ENCODE measurements around the gene DIRAS1. TPM values are rescaled to one million over a fixed set of nuclear protein-coding genes. Genes with fewer than 3 reads are reported as not detected.

Gene DIRAS1
- total and polyA plus RNA-seq, 2 of the 4 experiments (the other 2 are of a cell fraction) = 1.4 to 10.3 TPM

DNA sequence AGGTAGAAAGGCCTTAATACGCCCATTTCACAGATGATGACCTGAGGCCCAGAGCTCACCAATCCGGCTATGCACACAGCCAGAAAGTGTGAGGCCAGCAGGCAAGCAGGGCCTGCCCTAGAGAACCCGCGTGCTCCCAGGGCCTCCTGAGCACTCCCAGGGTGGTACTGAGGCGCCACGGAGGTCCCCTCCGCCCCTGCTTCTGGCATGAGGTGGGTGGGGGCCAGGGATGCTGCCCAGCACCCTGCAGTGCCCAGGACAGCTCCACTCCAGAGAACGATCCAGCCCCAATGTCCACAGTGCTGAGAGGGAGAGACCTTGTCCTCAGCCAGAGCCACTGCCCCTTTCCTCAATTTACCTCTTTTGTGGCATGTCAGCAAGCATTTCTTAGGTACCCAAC is 48.0 kb upstream of the DIRAS1 start:
- ChIA-PET CTCF (no interaction called here), POLR2A (ENCODE audit: unreplicated experiment) (no interaction called here)
- no peak overlapping the region for H2AK9ac ChIP-seq (replicated peaks; ENCODE audit: low read depth, low read length, poor library complexity)
- no peak overlapping the region for H2AFZ ChIP-seq (replicated peaks; ENCODE audit: low read length, poor library complexity)
- H2BK15ac ChIP-seq (ENCODE audit: low read depth, low read length) = no peak overlapping the region
- no peak overlapping the region for H3K4ac ChIP-seq (ENCODE audit: low read depth, low read length)
- WGBS, 2 experiments (ENCODE audit: extremely low coverage in 2 of 2, insufficient read length in 1 of 2) = 100% methylated on average over 1 of the region's 8 CpGs; no CpG with 5 or more reads in 1 of the 2 experiments
- no peak overlapping the region for H4K5ac ChIP-seq (ENCODE audit: low read depth, low read length)
- no peak overlapping the region for H3K27ac ChIP-seq (ENCODE audit: insufficient read depth, low read length)
- no peak overlapping the region for H4K8ac ChIP-seq (ENCODE audit: low read depth in 2 of 2, low read length in 2 of 2)
- H2BK20ac ChIP-seq (ENCODE audit: low read depth, low read length) = no peak overlapping the region
- dilution Hi-C loops (cut with HindIII; ENCODE audit: low sequenced_read_pairs, unreplicated experiment) = no loop called here
- no peak overlapping the region for H3K4me3 ChIP-seq (ENCODE audit: insufficient read depth, low read depth, low read length)
- H3K9ac ChIP-seq (ENCODE audit: low read depth, low read length) = no peak overlapping the region
- no peak overlapping the region for H4K91ac ChIP-seq (ENCODE audit: insufficient read depth, low read depth, low read length)
- no peak overlapping the region for H3K56ac ChIP-seq (ENCODE audit: extremely low read depth, insufficient read depth, low read length)
- ATAC-seq (ENCODE audit: low read depth) (no peak), DNase-seq (no peak)
- no peak overlapping the region for H3K14ac ChIP-seq (replicated peaks; ENCODE audit: low read depth, low read length)
- peaks cover 0 to 49% of the 10 kb centered on the region in 2 experiments; a peak in 2 of 4 replicates for H3K79me1 ChIP-seq (ENCODE audit: low read depth in 1 of 2, low read length in 2 of 2)
- no peaks in the 10 kb centered on the region for H3K9me1 ChIP-seq (ENCODE audit: insufficient read depth, low read length)
- no peak overlapping the region for H2BK5ac ChIP-seq (ENCODE audit: low read depth, low read length, poor library complexity, severe bottlenecking)
- intact Hi-C loops (cut with micrococcal nuclease) = no loop called here
- H3K4me1 ChIP-seq (ENCODE audit: control insufficient read depth, insufficient read depth, low read length) = peaks cover 2% of the 10 kb centered on the region; the same call in 1 of the 2 replicates
- BruUV-seq (replicated peaks) = no TSS peak
- no peak for TF ChIP-seq NFE2L2 (IDR thresholded peaks at IDR 0.05; ENCODE audit: low read depth, low read length)
- H3K36me3 ChIP-seq (ENCODE audit: control insufficient read depth, insufficient read depth, low read length) = peaks cover 31% of the 10 kb centered on the region
- H3K4me2 ChIP-seq (ENCODE audit: low read depth, low read length) = no peak overlapping the region
- no peaks in the 10 kb centered on the region for H3K27me3 ChIP-seq (ENCODE audit: control insufficient read depth, insufficient read depth, low read length)
- H3K9me3 ChIP-seq (ENCODE audit: control insufficient read depth, insufficient read depth, low read length) = no peaks in the 10 kb centered on the region
- H2AK5ac ChIP-seq (ENCODE audit: low read depth, low read length) = no peak overlapping the region
- H3K23ac ChIP-seq (ENCODE audit: low read depth, low read length) = no peak overlapping the region
- H3K18ac ChIP-seq (ENCODE audit: low read depth, low read length) = no peak overlapping the region
- no peak overlapping the region for H2BK120ac ChIP-seq (ENCODE audit: low read depth, low read length)
- peaks cover 55% of the 10 kb centered on the region for H4K20me1 ChIP-seq (ENCODE audit: insufficient read depth, low read length)
- in situ Hi-C loops (cut with MboI; ENCODE audit: low sequenced_read_pairs) = no loop called here
